Astrocyte (in vitro differentiated cells and primary cell): ENCODE measurements around the gene SMIM24. TPM values are rescaled to one million over a fixed set of nuclear protein-coding genes. Genes with fewer than 3 reads are reported as not detected.

ENCODE experiments used
- DNase-seq: peaks from one replicate; pipeline ENCODE4 v3.0.0-alpha.2; 2010; ENCODE audit warnings: low read depth
- FAIRE-seq: peaks from 2 replicates; lab custom pipeline; 2011; peaks lifted over from hg19 to GRCh38; lab: Jason Lieb, UNC
- H2AFZ ChIP-seq: 2 replicates; pipeline ENCODE4 v1.6.0; 2012; ENCODE audit warnings: low read depth, low read length, inconsistent platforms
- H3K27ac ChIP-seq: 2 replicates; pipeline ENCODE4 v1.5.1; 2011; ENCODE audit warnings: low read depth, low read length, inconsistent platforms
- H3K27me3 ChIP-seq: 2 replicates; pipeline ENCODE4 v1.6.0; 2011; ENCODE audit warnings: low read length, inconsistent platforms; ENCODE audit not compliant: insufficient read depth
- H3K36me3 ChIP-seq: 2 replicates; pipeline ENCODE4 v1.5.1; 2011; ENCODE audit warnings: low read length, inconsistent platforms; ENCODE audit not compliant: insufficient read depth
- H3K4me1 ChIP-seq: 2 replicates; pipeline ENCODE4 v1.5.1; 2011; ENCODE audit warnings: low read length, inconsistent platforms; ENCODE audit not compliant: insufficient read depth
- H3K4me2 ChIP-seq: 2 replicates; pipeline ENCODE4 v1.6.0; 2012; ENCODE audit warnings: low read length, inconsistent platforms
- H3K4me3 ChIP-seq: 2 replicates; pipeline ENCODE4 v1.5.1; 2011; ENCODE audit warnings: low read depth, mild to moderate bottlenecking, low read length, inconsistent platforms; ENCODE audit not compliant: insufficient read depth
- H3K79me2 ChIP-seq: 2 replicates; pipeline ENCODE4 v1.6.0; 2012; ENCODE audit warnings: mild to moderate bottlenecking, low read length, inconsistent platforms; ENCODE audit not compliant: insufficient read depth
- H3K9ac ChIP-seq: 2 replicates; pipeline ENCODE4 v1.6.0; 2012; ENCODE audit warnings: mild to moderate bottlenecking, low read length, inconsistent platforms
- H3K9me3 ChIP-seq: 2 replicates; pipeline ENCODE4 v1.5.1; 2012; ENCODE audit warnings: low read depth, mild to moderate bottlenecking, low read length, inconsistent platforms; ENCODE audit not compliant: insufficient read depth
- H4K20me1 ChIP-seq: 2 replicates; pipeline ENCODE4 v1.6.0; 2012; ENCODE audit warnings: low read length, inconsistent platforms; ENCODE audit not compliant: insufficient read depth
- H3K27ac Mint-ChIP-seq: one replicate; pipeline ENCODE4 v1.8.0; 2021; ENCODE audit warnings: mild to moderate bottlenecking, mixed read lengths; ENCODE audit not compliant: unreplicated experiment
- H3K27me3 Mint-ChIP-seq: one replicate; pipeline ENCODE4 v1.8.0; 2021; ENCODE audit warnings: low read depth, mixed read lengths; ENCODE audit not compliant: unreplicated experiment
- H3K36me3 Mint-ChIP-seq: one replicate; pipeline ENCODE4 v1.8.0; 2021; ENCODE audit warnings: low read depth, mixed read lengths; ENCODE audit not compliant: unreplicated experiment
- H3K4me1 Mint-ChIP-seq: one replicate; pipeline ENCODE4 v1.8.0; 2021; ENCODE audit warnings: low read depth, mixed read lengths; ENCODE audit not compliant: unreplicated experiment
- H3K4me3 Mint-ChIP-seq: one replicate; pipeline ENCODE4 v1.8.0; 2021; ENCODE audit warnings: mild to moderate bottlenecking, moderate library complexity, mixed read lengths; ENCODE audit not compliant: unreplicated experiment
- H3K9me3 Mint-ChIP-seq: one replicate; pipeline ENCODE4 v1.8.0; 2021; ENCODE audit warnings: mild to moderate bottlenecking, mixed read lengths; ENCODE audit not compliant: unreplicated experiment
- EZH2 ChIP-seq: IDR thresholded peaks from 2 replicates; pipeline ENCODE4 v1.6.1; 2012; ENCODE audit warnings: mild to moderate bottlenecking, low read length, inconsistent platforms; ENCODE audit not compliant: insufficient read depth
- total RNA-seq: library from RNA; stranded (reverse); gene quantifications from 2 replicates; pipeline ENCODE4 v1.2.1, GENCODE V29; 2021
- TF ChIP-seq, protein P1 (sequence below): IDR thresholded peaks from 2 replicates; pipeline ENCODE4 v1.5.1; 2011; ENCODE audit warnings: low read depth, mild to moderate bottlenecking, inconsistent platforms, low read length, moderate library complexity; ENCODE audit not compliant: insufficient read depth

The SMIM24 gene
- total RNA-seq, 1 donor from 2014 or later: not detected

GRCh38 chr19:3479834-3480215 is 500 bp downstream of the SMIM24 start:
- Histone ChIP-seq H3K9ac (no peak overlapping the region), H3K4me1 (no peaks in the 10 kb centered on the region), H3K27ac (no peak overlapping the region), H3K27me3 (peaks cover 18% of the 10 kb centered on the region), H2AFZ (no peak overlapping the region), H4K20me1 (no peaks in the 10 kb centered on the region), H3K4me3 (no peak overlapping the region), H3K4me2 (no peak overlapping the region), H3K79me2 (no peaks in the 10 kb centered on the region), H3K9me3 (no peaks in the 10 kb centered on the region), H3K36me3 (no peaks in the 10 kb centered on the region)
- TF ChIP-seq, protein P1, sequence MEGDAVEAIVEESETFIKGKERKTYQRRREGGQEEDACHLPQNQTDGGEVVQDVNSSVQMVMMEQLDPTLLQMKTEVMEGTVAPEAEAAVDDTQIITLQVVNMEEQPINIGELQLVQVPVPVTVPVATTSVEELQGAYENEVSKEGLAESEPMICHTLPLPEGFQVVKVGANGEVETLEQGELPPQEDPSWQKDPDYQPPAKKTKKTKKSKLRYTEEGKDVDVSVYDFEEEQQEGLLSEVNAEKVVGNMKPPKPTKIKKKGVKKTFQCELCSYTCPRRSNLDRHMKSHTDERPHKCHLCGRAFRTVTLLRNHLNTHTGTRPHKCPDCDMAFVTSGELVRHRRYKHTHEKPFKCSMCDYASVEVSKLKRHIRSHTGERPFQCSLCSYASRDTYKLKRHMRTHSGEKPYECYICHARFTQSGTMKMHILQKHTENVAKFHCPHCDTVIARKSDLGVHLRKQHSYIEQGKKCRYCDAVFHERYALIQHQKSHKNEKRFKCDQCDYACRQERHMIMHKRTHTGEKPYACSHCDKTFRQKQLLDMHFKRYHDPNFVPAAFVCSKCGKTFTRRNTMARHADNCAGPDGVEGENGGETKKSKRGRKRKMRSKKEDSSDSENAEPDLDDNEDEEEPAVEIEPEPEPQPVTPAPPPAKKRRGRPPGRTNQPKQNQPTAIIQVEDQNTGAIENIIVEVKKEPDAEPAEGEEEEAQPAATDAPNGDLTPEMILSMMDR: no peak
- TF ChIP-seq EZH2: no peak
- H3K36me3 Mint-ChIP-seq: no peaks in the 10 kb centered on the region
- H3K27me3 Mint-ChIP-seq: peaks cover 11% of the 10 kb centered on the region
- no peaks in the 10 kb centered on the region for H3K9me3 Mint-ChIP-seq
- no peak overlapping the region for H3K27ac Mint-ChIP-seq
- DNase-seq (no peak), FAIRE-seq (no peak)
- H3K4me1 Mint-ChIP-seq: no peaks in the 10 kb centered on the region
- no peak overlapping the region for H3K4me3 Mint-ChIP-seq

DNA sequence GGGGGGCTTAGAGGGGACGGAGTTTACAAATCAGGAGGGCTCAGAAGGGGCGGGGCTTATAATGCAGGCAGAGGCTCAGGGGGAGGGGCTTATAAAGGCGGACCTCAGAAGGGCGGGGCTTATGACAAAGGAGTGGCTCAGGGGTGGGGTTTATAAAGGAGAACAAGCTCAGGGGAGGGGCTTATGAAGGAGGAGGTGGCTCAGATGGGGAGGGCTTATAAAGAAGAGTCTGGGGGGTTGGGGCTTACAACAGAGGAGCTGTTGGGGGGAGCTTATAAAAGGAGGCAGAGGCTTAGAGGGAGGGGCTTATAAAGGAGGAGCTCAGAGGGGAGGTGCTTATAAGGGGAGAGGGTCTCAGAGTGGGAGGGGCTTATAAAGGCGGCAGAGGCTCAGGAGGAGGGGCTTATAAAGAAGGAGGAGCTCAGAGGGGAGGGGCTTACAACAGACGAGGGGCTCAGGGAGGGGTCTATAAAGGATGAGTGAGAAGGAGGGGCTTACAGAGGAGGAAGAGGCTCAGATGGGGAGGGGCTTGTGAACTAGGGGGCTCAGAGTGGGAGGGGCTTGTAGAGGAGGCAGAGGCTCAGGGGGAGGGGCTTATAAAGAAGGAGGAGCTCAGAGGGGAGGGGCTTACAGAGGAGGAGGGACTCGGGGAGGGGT is 1.0 kb downstream of the SMIM24 start:
- Mint-ChIP-seq H3K27me3 (peaks cover 11% of the 10 kb centered on the region), H3K9me3 (no peaks in the 10 kb centered on the region), H3K27ac (no peak overlapping the region), H3K4me1 (no peaks in the 10 kb centered on the region), H3K36me3 (no peaks in the 10 kb centered on the region), H3K4me3 (no peak overlapping the region)
- Histone ChIP-seq H3K36me3 (no peaks in the 10 kb centered on the region), H3K9me3 (no peaks in the 10 kb centered on the region), H3K27me3 (peaks cover 20% of the 10 kb centered on the region), H3K4me2 (no peak overlapping the region), H4K20me1 (no peaks in the 10 kb centered on the region), H3K79me2 (no peaks in the 10 kb centered on the region), H2AFZ (no peak overlapping the region), H3K4me3 (no peak overlapping the region), H3K9ac (no peak overlapping the region), H3K27ac (no peak overlapping the region), H3K4me1 (no peaks in the 10 kb centered on the region)
- TF ChIP-seq, protein P1: no peak
- TF ChIP-seq EZH2: no peak
- FAIRE-seq (no peak), DNase-seq (no peak)

GRCh38 chr19:3478409-3479176 is 1.7 kb downstream of the SMIM24 start:
- Histone ChIP-seq H3K27ac (no peak overlapping the region), H3K9ac (no peak overlapping the region), H3K4me3 (no peak overlapping the region), H3K36me3 (no peaks in the 10 kb centered on the region), H3K79me2 (no peaks in the 10 kb centered on the region), H3K27me3 (peaks cover 21% of the 10 kb centered on the region), H2AFZ (no peak overlapping the region), H4K20me1 (no peaks in the 10 kb centered on the region), H3K9me3 (no peaks in the 10 kb centered on the region), H3K4me2 (no peak overlapping the region), H3K4me1 (no peaks in the 10 kb centered on the region)
- H3K27me3 Mint-ChIP-seq: peaks cover 13% of the 10 kb centered on the region
- H3K4me3 Mint-ChIP-seq: no peak overlapping the region
- FAIRE-seq (no peak), DNase-seq (no peak)
- H3K27ac Mint-ChIP-seq: no peak overlapping the region
- TF ChIP-seq EZH2: no peak
- TF ChIP-seq, protein P1: no peak
- H3K9me3 Mint-ChIP-seq: no peaks in the 10 kb centered on the region
- no peaks in the 10 kb centered on the region for H3K36me3 Mint-ChIP-seq
- no peaks in the 10 kb centered on the region for H3K4me1 Mint-ChIP-seq
